Measurements from ENCODE around the gene NAMPT. TPM values are rescaled to one million over a fixed set of nuclear protein-coding genes. Genes with fewer than 3 reads are reported as not detected.

Gene NAMPT
- total and polyA plus RNA-seq, 2 experiments from 2014 or later, result 25.0 to 32.7 TPM

GRCh38 chr7:106283501-106283830 is 1.3 kb downstream of the NAMPT start:
- H4K20me1 ChIP-seq (ENCODE audit: insufficient read depth), result 0 out of 2 replicates have a peak, but pooled peaks cover 3% of the 10 kb centered on the region
- H3K9me2 ChIP-seq (ENCODE audit: insufficient read depth), result no peaks in the 10 kb centered on the region
- 0 out of 2 replicates have a peak, but pooled peaks cover 4% of the 10 kb centered on the region for H3F3A ChIP-seq (ENCODE audit: insufficient read depth)
- peak overlapping the region; percentile 94 for H3K27ac ChIP-seq
- 16 to 18% methylated on average over 5 of the region's 5 CpGs for WGBS, 2 experiments (ENCODE audit: low coverage in 1 of 2, low lambda C conversion rate in 2 of 2, missing lambda C conversion rate in 2 of 2)
- DNase-seq, result no peak
- peaks cover 23% of the 10 kb centered on the region for H3K4me1 ChIP-seq (ENCODE audit: insufficient read depth)
- H3K79me2 ChIP-seq (ENCODE audit: insufficient read depth), result peaks cover 56% of the 10 kb centered on the region
- H2AFZ ChIP-seq, result peak overlapping the region; percentile 87
- no peaks in the 10 kb centered on the region for H3K9me3 ChIP-seq (ENCODE audit: low read depth)
- peak overlapping the region; percentile 97 for H3K9ac ChIP-seq
- peak overlapping the region; percentile 89 for H3K4me2 ChIP-seq (ENCODE audit: unreplicated experiment)
- peak overlapping the region; percentile 84 for H3K4me3 ChIP-seq
- no peak for TF ChIP-seq EZH2phosphoT487 (IDR thresholded peaks at IDR 0.05; ENCODE audit: insufficient read depth, low read depth)
- TF ChIP-seq EZH2 (IDR thresholded peaks at IDR 0.05; ENCODE audit: insufficient read depth, poor library complexity, severe bottlenecking), result no peak
- H3K36me3 ChIP-seq (ENCODE audit: low read depth), result no peaks in the 10 kb centered on the region
- no peaks in the 10 kb centered on the region for H3K27me3 ChIP-seq (replicated peaks; ENCODE audit: insufficient read depth)
- in situ Hi-C loops (cut with MboI), result no loop called here

- Histone ChIP-seq H3F3A (ENCODE audit: insufficient read depth) (0 out of 2 replicates have a peak, but pooled peaks cover 4% of the 10 kb centered on the region), H3K9ac (peak overlapping the region; percentile 97; the same call in 1 of the 2 replicates), H3K9me3 (ENCODE audit: low read depth) (no peaks in the 10 kb centered on the region), H3K27ac (no peak overlapping the region), H3K36me3 (ENCODE audit: low read depth) (no peaks in the 10 kb centered on the region), H4K20me1 (ENCODE audit: insufficient read depth) (0 out of 2 replicates have a peak, but pooled peaks cover 7% of the 10 kb centered on the region), H2AFZ (no peak overlapping the region), H3K9me2 (ENCODE audit: insufficient read depth) (no peaks in the 10 kb centered on the region), H3K79me2 (ENCODE audit: insufficient read depth) (peaks cover 62% of the 10 kb centered on the region), H3K27me3 (replicated peaks; ENCODE audit: insufficient read depth) (no peaks in the 10 kb centered on the region), H3K4me2 (ENCODE audit: unreplicated experiment) (peak overlapping the region; percentile 89), H3K4me3 (peak overlapping the region; percentile 84), H3K4me1 (ENCODE audit: insufficient read depth) (peaks cover 23% of the 10 kb centered on the region)
- in situ Hi-C loops (cut with MboI), result no loop called here
- DNase-seq, result no peak
- TF ChIP-seq EZH2 (IDR thresholded peaks at IDR 0.05; ENCODE audit: insufficient read depth, poor library complexity, severe bottlenecking), result no peak
- no peak for TF ChIP-seq EZH2phosphoT487 (IDR thresholded peaks at IDR 0.05; ENCODE audit: insufficient read depth, low read depth)
- 70 to 75% methylated on average over 3 of the region's 3 CpGs for WGBS, 2 experiments (ENCODE audit: low coverage in 1 of 2, low lambda C conversion rate in 2 of 2, missing lambda C conversion rate in 2 of 2)
Observed at GRCh38 chr7:106282852-106283251, 1.9 kb downstream of the NAMPT start.

GRCh38 chr7:106282390-106282789 is 2.4 kb downstream of the NAMPT start:
- 0 out of 2 replicates have a peak, but pooled peaks cover 8% of the 10 kb centered on the region for H4K20me1 ChIP-seq (ENCODE audit: insufficient read depth)
- in situ Hi-C loops (cut with MboI), result no loop called here
- TF ChIP-seq EZH2 (IDR thresholded peaks at IDR 0.05; ENCODE audit: insufficient read depth, poor library complexity, severe bottlenecking), result no peak
- no peak for TF ChIP-seq EZH2phosphoT487 (IDR thresholded peaks at IDR 0.05; ENCODE audit: insufficient read depth, low read depth)
- H3K9me2 ChIP-seq (ENCODE audit: insufficient read depth), result no peaks in the 10 kb centered on the region
- H3K9me3 ChIP-seq (ENCODE audit: low read depth), result no peaks in the 10 kb centered on the region
- no peak overlapping the region for H2AFZ ChIP-seq
- peaks cover 67% of the 10 kb centered on the region for H3K79me2 ChIP-seq (ENCODE audit: insufficient read depth)
- DNase-seq, result no peak
- H3K27me3 ChIP-seq (replicated peaks; ENCODE audit: insufficient read depth), result no peaks in the 10 kb centered on the region
- 77 to 80% methylated on average over 6 of the region's 6 CpGs for WGBS, 2 experiments (ENCODE audit: low coverage in 1 of 2, low lambda C conversion rate in 2 of 2, missing lambda C conversion rate in 2 of 2)
- H3K27ac ChIP-seq, result no peak overlapping the region
- peak overlapping the region; percentile 89 for H3K4me2 ChIP-seq (ENCODE audit: unreplicated experiment)
- H3K4me1 ChIP-seq (ENCODE audit: insufficient read depth), result peaks cover 23% of the 10 kb centered on the region
- no peak overlapping the region for H3K9ac ChIP-seq
- 0 out of 2 replicates have a peak, but pooled peaks cover 4% of the 10 kb centered on the region for H3F3A ChIP-seq (ENCODE audit: insufficient read depth)
- no peaks in the 10 kb centered on the region; the same call in 1 of the 2 replicates for H3K36me3 ChIP-seq (ENCODE audit: low read depth)
- peak overlapping the region; percentile 84 for H3K4me3 ChIP-seq

GRCh38 chr7:106281585-106282318 is 3.0 kb downstream of the NAMPT start:
- no peaks in the 10 kb centered on the region; the same call in 1 of the 2 replicates for H3K36me3 ChIP-seq (ENCODE audit: low read depth)
- TF ChIP-seq EZH2 (IDR thresholded peaks at IDR 0.05; ENCODE audit: insufficient read depth, poor library complexity, severe bottlenecking), result no peak
- TF ChIP-seq EZH2phosphoT487 (IDR thresholded peaks at IDR 0.05; ENCODE audit: insufficient read depth, low read depth), result no peak
- H3K79me2 ChIP-seq (ENCODE audit: insufficient read depth), result peaks cover 73% of the 10 kb centered on the region
- H3K4me2 ChIP-seq (ENCODE audit: unreplicated experiment), result no peak overlapping the region
- peaks cover 23% of the 10 kb centered on the region for H3K4me1 ChIP-seq (ENCODE audit: insufficient read depth)
- no peaks in the 10 kb centered on the region for H3K9me2 ChIP-seq (ENCODE audit: insufficient read depth)
- in situ Hi-C loops (cut with MboI), result no loop called here
- no peak overlapping the region for H3K9ac ChIP-seq
- no peak overlapping the region for H3K4me3 ChIP-seq
- 0 out of 2 replicates have a peak, but pooled peaks cover 8% of the 10 kb centered on the region for H4K20me1 ChIP-seq (ENCODE audit: insufficient read depth)
- WGBS, 2 experiments (ENCODE audit: low coverage in 1 of 2, low lambda C conversion rate in 2 of 2, missing lambda C conversion rate in 2 of 2), result 90 to 92% methylated on average over 5 of the region's 5 CpGs
- no peak for DNase-seq
- H2AFZ ChIP-seq, result no peak overlapping the region
- no peaks in the 10 kb centered on the region for H3K27me3 ChIP-seq (replicated peaks; ENCODE audit: insufficient read depth)
- H3K9me3 ChIP-seq (ENCODE audit: low read depth), result no peaks in the 10 kb centered on the region
- H3F3A ChIP-seq (ENCODE audit: insufficient read depth), result 0 out of 2 replicates have a peak, but pooled peaks cover 4% of the 10 kb centered on the region
- no peak overlapping the region for H3K27ac ChIP-seq

All from GM23248 (cell line).